Effector memory CD8-positive, alpha-beta T cell (primary cell): ENCODE data around the gene MLC1.

Source experiments
- ATAC-seq: fragments of 150-1000 bp; cut with Tn5 transposase; replicated peaks from 2 replicates; pipeline ENCODE4 v1.10.0; 2021; ENCODE audit warnings: mild to moderate bottlenecking, moderate library complexity
- DNase-seq, 3 experiments: peaks; one replicate each; pipeline ENCODE4 v3.0.0; 2021
- H3K27ac Mint-ChIP-seq, 2 donors: one replicate each; pipeline ENCODE4 v1.8.0; 2022; ENCODE audit warnings: mild to moderate bottlenecking in 2 of 2, mixed read lengths in 2 of 2, moderate library complexity in 2 of 2
- H3K27me3 Mint-ChIP-seq, 2 donors: one replicate each; pipeline ENCODE4 v1.8.0; 2022; ENCODE audit warnings: mixed read lengths in 2 of 2
- H3K36me3 Mint-ChIP-seq: one replicate; pipeline ENCODE4 v1.8.0; 2022; ENCODE audit warnings: mild to moderate bottlenecking, moderate library complexity, mixed read lengths; ENCODE audit not compliant: insufficient read depth
- H3K4me1 Mint-ChIP-seq, 2 donors: one replicate each; pipeline ENCODE4 v1.8.0; 2022; ENCODE audit warnings: low read depth in 2 of 2, mixed read lengths in 2 of 2
- H3K4me3 Mint-ChIP-seq, 2 donors: one replicate each; pipeline ENCODE4 v1.8.0; 2022; ENCODE audit warnings: mild to moderate bottlenecking in 2 of 2, mixed read lengths in 2 of 2, moderate library complexity in 2 of 2
- H3K9me3 Mint-ChIP-seq, 2 donors: one replicate each; pipeline ENCODE4 v1.8.0; 2022; ENCODE audit warnings: mixed read lengths in 2 of 2

Gene MLC1

DNA sequence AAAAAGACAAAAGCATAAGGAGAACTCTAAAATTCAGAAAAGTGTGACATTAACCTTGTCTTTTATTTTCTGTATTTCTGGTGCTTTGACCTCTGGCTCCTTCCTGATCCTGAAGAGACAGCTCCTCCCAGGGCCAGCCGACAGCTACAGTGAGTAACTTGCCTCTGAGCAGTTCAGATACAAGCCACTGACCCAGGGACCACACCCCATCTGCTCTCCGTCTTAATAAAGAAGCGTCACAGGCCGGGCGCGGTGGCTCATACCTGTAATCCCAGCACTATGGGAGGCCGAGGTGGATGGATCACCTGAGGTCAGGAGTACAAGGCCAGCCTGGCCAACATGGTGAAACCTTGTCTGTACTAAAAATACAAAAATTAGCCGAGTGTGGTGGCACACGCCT is 6.5 kb downstream of the MLC1 start:
- no peaks in the 10 kb centered on the region for H3K9me3 Mint-ChIP-seq
- H3K4me1 Mint-ChIP-seq = no peaks in the 10 kb centered on the region
- ATAC-seq (no peak), DNase-seq (no peak)
- H3K27ac Mint-ChIP-seq = no peak overlapping the region
- no peak overlapping the region for H3K4me3 Mint-ChIP-seq
- H3K27me3 Mint-ChIP-seq = peaks cover 0 to 14% of the 10 kb centered on the region in 2 donors
- H3K36me3 Mint-ChIP-seq = no peaks in the 10 kb centered on the region

- ATAC-seq (no peak), DNase-seq (no peak)
- H3K27ac Mint-ChIP-seq = no peak overlapping the region
- H3K9me3 Mint-ChIP-seq = no peaks in the 10 kb centered on the region
- H3K27me3 Mint-ChIP-seq = peaks cover 0 to 14% of the 10 kb centered on the region in 2 donors
- H3K4me3 Mint-ChIP-seq = no peak overlapping the region
- no peaks in the 10 kb centered on the region for H3K36me3 Mint-ChIP-seq
- H3K4me1 Mint-ChIP-seq = no peaks in the 10 kb centered on the region
These were observed 7.0 kb downstream of the MLC1 start for GRCh38 chr22:50078246-50078645.

DNA sequence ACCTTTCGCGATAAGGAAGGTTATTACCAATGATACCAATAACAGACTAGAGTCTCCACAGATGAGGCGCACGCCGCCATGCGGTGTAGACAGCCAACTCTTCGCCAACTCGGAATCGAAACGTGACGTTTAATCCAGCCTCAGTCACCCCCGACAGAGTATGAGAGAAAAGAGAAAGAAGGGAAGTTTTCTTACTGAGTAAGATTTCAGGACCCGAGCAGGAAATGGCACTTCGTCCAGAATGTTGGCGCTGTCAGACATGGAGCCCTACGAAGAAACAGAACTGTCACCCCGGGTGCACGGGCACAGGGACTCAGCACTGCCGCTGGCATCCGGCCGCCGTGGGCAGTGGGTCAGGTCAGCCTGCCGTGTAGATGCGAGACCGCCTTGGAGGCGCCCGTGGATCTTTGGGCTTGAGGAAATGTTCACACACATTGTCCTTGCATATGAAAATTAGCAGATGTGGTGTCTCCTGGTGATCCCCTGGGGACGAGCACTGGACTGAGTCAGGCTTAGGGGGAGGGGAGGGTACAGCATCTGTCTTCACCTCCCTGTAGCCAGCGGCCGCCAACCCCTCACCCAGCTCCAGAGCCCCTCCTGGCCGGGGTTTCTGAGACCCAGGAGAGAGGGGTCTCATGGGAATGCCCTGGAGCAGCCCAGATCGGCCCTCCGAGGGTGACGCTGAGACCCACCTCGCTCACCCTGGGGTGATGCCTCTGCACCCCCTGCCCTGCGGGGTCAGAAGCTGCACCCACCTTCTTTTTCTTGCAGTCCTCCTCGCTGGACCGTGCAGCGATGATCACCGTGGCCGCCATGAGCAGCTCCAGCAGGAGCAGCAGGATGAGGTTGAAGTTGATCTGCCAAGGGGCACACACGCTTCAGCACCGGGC is 8.3 kb downstream of the MLC1 start:
- peaks cover 0 to 13% of the 10 kb centered on the region in 2 donors for H3K27me3 Mint-ChIP-seq
- H3K36me3 Mint-ChIP-seq = no peaks in the 10 kb centered on the region
- ATAC-seq (no peak), DNase-seq (no peak)
- peak overlapping the region in 1 of 2 donors; percentile 35 for H3K27ac Mint-ChIP-seq
- H3K4me3 Mint-ChIP-seq = no peak overlapping the region
- H3K4me1 Mint-ChIP-seq = no peaks in the 10 kb centered on the region
- H3K9me3 Mint-ChIP-seq = no peaks in the 10 kb centered on the region

GRCh38 chr22:50074551-50075530 is 10.4 kb downstream of the MLC1 start:
- H3K9me3 Mint-ChIP-seq = no peaks in the 10 kb centered on the region
- no peaks in the 10 kb centered on the region for H3K4me1 Mint-ChIP-seq
- no peak overlapping the region for H3K27ac Mint-ChIP-seq

DNA sequence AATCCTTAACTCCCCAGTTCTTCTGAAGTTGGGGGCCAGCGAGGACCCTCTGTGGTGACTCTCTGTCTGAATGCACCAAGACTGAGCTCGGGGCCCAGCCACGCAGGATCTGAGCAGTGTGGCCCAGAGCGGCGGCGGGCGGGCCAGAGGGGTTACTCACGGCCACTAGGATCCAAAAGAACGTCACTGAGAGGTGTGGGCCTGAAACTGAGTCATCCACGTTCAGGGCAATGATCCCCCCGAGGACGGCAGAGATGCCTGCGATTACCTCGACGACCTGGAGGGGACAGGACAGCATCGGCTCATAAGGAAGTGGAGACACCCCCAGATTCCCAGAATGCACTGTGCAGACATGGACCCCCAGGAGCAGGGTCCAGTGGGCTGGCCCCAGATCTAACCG is 11.2 kb downstream of the MLC1 start:
- no peak overlapping the region for H3K4me3 Mint-ChIP-seq
- H3K27me3 Mint-ChIP-seq = peaks cover 0 to 7% of the 10 kb centered on the region in 2 donors
- H3K36me3 Mint-ChIP-seq = no peaks in the 10 kb centered on the region
- no peak for ATAC-seq
- no peaks in the 10 kb centered on the region for H3K9me3 Mint-ChIP-seq
- no peak for DNase-seq
- H3K27ac Mint-ChIP-seq = no peak overlapping the region
- no peaks in the 10 kb centered on the region for H3K4me1 Mint-ChIP-seq

More at GRCh38 chr22:50074551-50075530, 10.4 kb downstream of the MLC1 start:
- DNase-seq = no peak
- no peaks in the 10 kb centered on the region for H3K36me3 Mint-ChIP-seq
- ATAC-seq = no peak
- H3K27me3 Mint-ChIP-seq = peaks cover 0 to 7% of the 10 kb centered on the region in 2 donors
- no peak overlapping the region for H3K4me3 Mint-ChIP-seq

DNA sequence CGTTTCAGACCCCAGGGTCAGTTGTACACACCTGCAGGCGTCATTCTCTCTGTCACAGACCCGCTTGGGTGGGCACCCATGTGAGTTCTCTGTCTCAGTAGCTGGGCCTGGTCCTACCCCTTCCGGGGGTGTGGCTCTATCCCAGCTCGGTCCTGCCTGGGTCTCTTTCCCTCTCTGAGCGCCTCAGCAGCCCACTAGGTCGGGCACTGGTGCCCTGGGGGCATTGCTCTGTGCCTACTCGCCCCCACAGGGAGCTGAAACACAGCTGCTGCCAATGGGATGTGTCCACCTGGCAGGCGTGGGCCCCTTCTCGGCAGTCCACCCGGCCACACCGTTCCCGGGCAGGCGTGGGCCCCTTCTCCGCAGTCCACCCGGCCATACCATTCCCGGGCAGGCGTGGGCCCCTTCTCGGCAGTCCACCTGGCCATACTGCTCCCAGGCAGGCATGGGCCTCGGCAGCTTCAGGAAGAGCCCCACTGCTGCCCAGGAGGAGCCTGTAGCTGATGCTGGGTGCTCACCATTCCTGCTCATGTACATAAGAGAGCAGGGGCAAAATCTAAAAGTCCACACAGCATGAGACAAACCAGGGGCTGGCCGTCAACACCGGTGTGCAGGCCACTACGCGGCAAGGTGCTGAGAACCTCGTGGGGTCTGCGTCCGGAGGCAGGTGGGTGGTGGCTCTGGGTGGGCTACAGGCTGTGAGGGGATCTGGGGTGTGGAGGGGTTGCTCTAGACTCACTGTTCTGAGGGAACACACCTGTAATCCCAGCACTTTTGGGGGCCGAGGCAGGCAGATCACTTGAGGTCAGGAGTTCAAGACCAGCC is 12.3 kb downstream of the MLC1 start:
- H3K27me3 Mint-ChIP-seq = peaks cover 0 to 8% of the 10 kb centered on the region in 2 donors
- no peaks in the 10 kb centered on the region for H3K9me3 Mint-ChIP-seq
- H3K36me3 Mint-ChIP-seq = no peaks in the 10 kb centered on the region
- no peak overlapping the region for H3K27ac Mint-ChIP-seq
- no peak overlapping the region for H3K4me3 Mint-ChIP-seq
- no peaks in the 10 kb centered on the region for H3K4me1 Mint-ChIP-seq
- ATAC-seq (no peak), DNase-seq (no peak)

DNA sequence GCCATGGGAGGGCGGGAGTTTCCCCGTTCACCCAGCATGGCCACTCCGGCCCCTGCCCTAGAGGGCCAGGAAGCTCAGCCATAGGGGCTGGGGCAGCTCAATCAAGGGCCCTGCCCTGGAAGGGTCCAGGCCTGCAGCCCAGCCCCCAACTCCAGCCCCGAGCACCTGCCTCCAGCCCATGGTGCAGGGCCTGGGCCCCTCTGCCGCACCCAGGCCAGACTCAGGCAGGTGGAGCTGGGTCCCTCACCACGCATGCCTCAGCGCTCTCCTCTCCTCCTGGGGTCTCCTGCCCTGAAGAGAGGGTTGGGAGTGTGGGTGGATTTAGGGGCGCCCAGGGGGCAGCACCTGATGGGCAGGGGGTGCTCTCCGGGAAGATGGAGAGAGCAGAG is 13.1 kb downstream of the MLC1 start:
- Mint-ChIP-seq H3K27ac (no peak overlapping the region), H3K9me3 (no peaks in the 10 kb centered on the region), H3K27me3 (peaks cover 0 to 14% of the 10 kb centered on the region in 2 donors), H3K4me1 (no peaks in the 10 kb centered on the region), H3K36me3 (no peaks in the 10 kb centered on the region), H3K4me3 (no peak overlapping the region)
- DNase-seq = no peak
- no peak for ATAC-seq

DNA sequence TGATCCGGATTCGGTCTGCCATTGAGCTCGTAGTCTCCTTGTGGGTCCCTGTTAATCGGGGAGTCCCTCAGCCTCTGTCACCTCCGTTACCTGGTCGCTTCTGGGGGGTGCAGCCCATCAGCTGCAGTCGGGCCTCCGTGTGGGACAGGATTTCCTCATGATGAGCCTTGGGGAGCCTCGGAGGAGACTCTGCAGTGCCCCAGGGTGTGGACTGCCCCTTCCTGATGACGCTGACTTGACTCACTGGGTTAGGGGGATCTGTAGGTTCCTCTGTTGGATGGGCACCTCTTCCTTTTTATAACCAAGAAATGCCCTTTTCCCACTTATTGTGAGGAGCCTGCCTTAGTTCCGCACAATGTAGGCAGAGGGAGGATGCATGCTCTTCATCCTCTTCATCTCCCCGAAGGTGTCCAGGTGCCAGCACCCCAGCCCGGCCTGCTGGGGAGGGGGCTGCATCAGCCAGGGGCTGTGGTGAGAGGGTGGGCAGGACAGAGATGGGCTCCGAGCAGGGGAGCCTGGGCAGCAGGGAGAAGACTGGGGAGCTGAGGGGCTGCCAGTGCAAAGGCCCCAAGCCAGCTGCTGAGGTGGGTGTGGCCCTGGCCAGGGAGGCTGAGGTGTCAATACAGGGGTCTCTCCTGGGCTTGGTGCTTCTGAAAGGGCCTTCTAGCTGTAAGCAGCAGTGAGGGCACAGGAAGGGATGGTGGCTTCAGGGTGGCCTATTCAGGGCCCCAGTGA is 13.6 kb downstream of the MLC1 start:
- Mint-ChIP-seq H3K4me3 (no peak overlapping the region), H3K4me1 (no peaks in the 10 kb centered on the region), H3K9me3 (no peaks in the 10 kb centered on the region), H3K27ac (no peak overlapping the region), H3K27me3 (peaks cover 0 to 14% of the 10 kb centered on the region in 2 donors), H3K36me3 (no peaks in the 10 kb centered on the region)
- DNase-seq (no peak), ATAC-seq (no peak)

DNA sequence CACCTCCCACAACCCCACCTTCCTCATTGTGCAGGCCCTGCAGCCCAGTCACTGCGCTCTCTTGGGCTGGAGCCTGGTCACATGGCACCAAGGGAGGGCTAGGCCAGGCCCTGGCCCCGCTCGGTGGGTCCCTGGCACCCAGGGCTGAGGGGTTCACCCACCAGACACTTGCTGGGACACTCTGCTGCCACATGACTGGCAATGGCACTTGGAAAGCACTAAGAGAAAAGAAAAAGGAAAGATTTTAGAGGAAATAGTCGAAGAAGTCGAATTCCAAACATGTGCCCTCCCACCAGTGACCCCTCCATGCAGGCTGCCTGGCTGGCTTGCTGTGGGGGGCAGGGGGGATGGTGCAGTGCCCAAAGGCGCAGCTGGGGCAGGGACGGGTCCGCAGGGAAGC is 14.9 kb downstream of the MLC1 start:
- peaks cover 0 to 14% of the 10 kb centered on the region in 2 donors for H3K27me3 Mint-ChIP-seq
- no peaks in the 10 kb centered on the region for H3K36me3 Mint-ChIP-seq
- ATAC-seq (no peak), DNase-seq (no peak)
- no peaks in the 10 kb centered on the region for H3K4me1 Mint-ChIP-seq
- H3K9me3 Mint-ChIP-seq = no peaks in the 10 kb centered on the region
- H3K4me3 Mint-ChIP-seq = no peak overlapping the region
- no peak overlapping the region for H3K27ac Mint-ChIP-seq

GRCh38 chr22:50068096-50068495 is 17.1 kb downstream of the MLC1 start:
- Mint-ChIP-seq H3K9me3 (no peaks in the 10 kb centered on the region), H3K4me1 (no peaks in the 10 kb centered on the region), H3K36me3 (no peaks in the 10 kb centered on the region), H3K4me3 (no peak overlapping the region), H3K27me3 (peaks cover 0 to 14% of the 10 kb centered on the region in 2 donors), H3K27ac (no peak overlapping the region)
- ATAC-seq (no peak), DNase-seq (no peak)

DNA sequence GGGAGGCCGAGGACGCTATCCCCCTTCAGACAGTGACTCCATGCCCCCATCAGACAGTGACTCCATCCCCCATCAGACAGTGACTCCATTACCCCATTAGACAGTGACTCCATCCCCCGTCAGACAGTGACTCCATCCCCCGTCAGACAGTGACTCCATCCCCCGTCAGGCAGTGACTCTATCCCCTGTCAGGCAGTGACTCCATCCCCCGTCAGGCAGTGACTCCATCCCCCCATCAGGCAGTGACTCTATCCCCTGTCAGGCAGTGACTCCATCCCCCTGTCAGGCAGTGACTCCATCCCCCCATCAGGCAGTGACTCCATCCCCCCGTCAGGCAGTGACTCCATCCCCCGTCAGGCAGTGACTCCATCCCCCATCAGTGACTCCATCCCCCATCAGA is 18.0 kb downstream of the MLC1 start:
- Mint-ChIP-seq H3K4me3 (no peak overlapping the region), H3K27ac (no peak overlapping the region), H3K4me1 (no peaks in the 10 kb centered on the region), H3K36me3 (no peaks in the 10 kb centered on the region), H3K27me3 (peaks cover 0 to 14% of the 10 kb centered on the region in 2 donors), H3K9me3 (no peaks in the 10 kb centered on the region)
- no peak for DNase-seq
- no peak for ATAC-seq

GRCh38 chr22:50064453-50064852 is 20.8 kb downstream of the MLC1 start:
- H3K27ac Mint-ChIP-seq = no peak overlapping the region
- peaks cover 5 to 26% of the 10 kb centered on the region in 2 donors for H3K27me3 Mint-ChIP-seq
- H3K9me3 Mint-ChIP-seq = no peaks in the 10 kb centered on the region
- no peak overlapping the region for H3K4me3 Mint-ChIP-seq
- no peak for DNase-seq
- no peaks in the 10 kb centered on the region for H3K36me3 Mint-ChIP-seq
- ATAC-seq = no peak
- no peaks in the 10 kb centered on the region for H3K4me1 Mint-ChIP-seq
